Suppressor macrophage treated with lipopolysaccharide for 4 hours (primary cell): ENCODE measurements around the gene VPS39.

Source experiments
- DNase-seq: peaks from one replicate; pipeline ENCODE4 v3.0.0-alpha.2; 2020

Gene VPS39

GRCh38 chr15:42143866-42144625 lies 64.1 kb downstream of the VPS39 start:
- no peak for DNase-seq

- DNase-seq, result no peak
These were observed 64.7 kb downstream of the VPS39 start for GRCh38 chr15:42143356-42143755.

GRCh38 chr15:42141795-42142667 lies 66.1 kb downstream of the VPS39 start:
- DNase-seq, result no peak

GRCh38 chr15:42141246-42141645 lies 66.9 kb downstream of the VPS39 start:
- DNase-seq, result no peak

GRCh38 chr15:42140383-42141070 lies 67.6 kb downstream of the VPS39 start:
- no peak for DNase-seq

GRCh38 chr15:42139596-42139995 lies 68.5 kb downstream of the VPS39 start:
- no peak for DNase-seq

GRCh38 chr15:42138968-42139386 lies 69.1 kb downstream of the VPS39 start:
- peak; percentile 39 for DNase-seq

- DNase-seq, result no peak
These were observed 69.7 kb downstream of the VPS39 start for GRCh38 chr15:42138411-42138810.

GRCh38 chr15:42137461-42138261 lies 70.4 kb downstream of the VPS39 start:
- peak; percentile 66 for DNase-seq

GRCh38 chr15:42136513-42136912 lies 71.6 kb downstream of the VPS39 start:
- DNase-seq, result no peak

GRCh38 chr15:42135351-42135750 lies 72.8 kb downstream of the VPS39 start:
- DNase-seq, result no peak

- DNase-seq, result no peak
These were observed 73.4 kb downstream of the VPS39 start for GRCh38 chr15:42134617-42135245.

- DNase-seq, result peak; percentile 75
These were observed 74.1 kb downstream of the VPS39 start for GRCh38 chr15:42133886-42134502.

- DNase-seq, result no peak
These were observed 74.7 kb downstream of the VPS39 start for GRCh38 chr15:42133356-42133755.

- DNase-seq, result no peak
These were observed 76.0 kb downstream of the VPS39 start for GRCh38 chr15:42131826-42132806.

- no peak for DNase-seq
These were observed 77.1 kb downstream of the VPS39 start for GRCh38 chr15:42131006-42131405.

- no peak for DNase-seq
These were observed 77.7 kb downstream of the VPS39 start for GRCh38 chr15:42130246-42130986.

- no peak for DNase-seq
These were observed 78.7 kb downstream of the VPS39 start for GRCh38 chr15:42129364-42129763.

GRCh38 chr15:42128476-42128875 lies 79.6 kb downstream of the VPS39 start:
- DNase-seq, result no peak

- no peak for DNase-seq
These were observed 84.6 kb downstream of the VPS39 start for GRCh38 chr15:42123546-42123945.
